GM06990 (cell line): ENCODE data around the gene AK9.

Experiments used
- DNase-seq: peaks from one replicate; pipeline ENCODE4 v3.0.0-alpha.2; 2011; ENCODE audit not compliant: insufficient read length; ENCODE audit errors: extremely low read depth
- H3K27me3 ChIP-seq: replicated peaks from 2 replicates; pipeline ENCODE4 v1.6.0; 2011; ENCODE audit warnings: low read length; ENCODE audit not compliant: control insufficient read depth, insufficient read depth
- H3K36me3 ChIP-seq: 2 replicates; pipeline ENCODE4 v1.5.1; 2011; ENCODE audit warnings: low read length; ENCODE audit not compliant: control insufficient read depth, insufficient read depth
- H3K4me3 ChIP-seq: replicated peaks from 2 replicates; pipeline ENCODE4 v1.5.1; 2011; ENCODE audit warnings: low read depth, mild to moderate bottlenecking, control low read depth, low read length
- TF ChIP-seq, protein P1 (sequence below): IDR thresholded peaks from 2 replicates; pipeline ENCODE4 v1.5.1; 2011; ENCODE audit warnings: low read length, control low read depth, mild to moderate bottlenecking, inconsistent platforms; ENCODE audit not compliant: insufficient read depth, poor library complexity, severe bottlenecking

Gene AK9

GRCh38 chr6:109515781-109516409, 175.1 kb downstream of the AK9 start:
- TF ChIP-seq, protein P1, sequence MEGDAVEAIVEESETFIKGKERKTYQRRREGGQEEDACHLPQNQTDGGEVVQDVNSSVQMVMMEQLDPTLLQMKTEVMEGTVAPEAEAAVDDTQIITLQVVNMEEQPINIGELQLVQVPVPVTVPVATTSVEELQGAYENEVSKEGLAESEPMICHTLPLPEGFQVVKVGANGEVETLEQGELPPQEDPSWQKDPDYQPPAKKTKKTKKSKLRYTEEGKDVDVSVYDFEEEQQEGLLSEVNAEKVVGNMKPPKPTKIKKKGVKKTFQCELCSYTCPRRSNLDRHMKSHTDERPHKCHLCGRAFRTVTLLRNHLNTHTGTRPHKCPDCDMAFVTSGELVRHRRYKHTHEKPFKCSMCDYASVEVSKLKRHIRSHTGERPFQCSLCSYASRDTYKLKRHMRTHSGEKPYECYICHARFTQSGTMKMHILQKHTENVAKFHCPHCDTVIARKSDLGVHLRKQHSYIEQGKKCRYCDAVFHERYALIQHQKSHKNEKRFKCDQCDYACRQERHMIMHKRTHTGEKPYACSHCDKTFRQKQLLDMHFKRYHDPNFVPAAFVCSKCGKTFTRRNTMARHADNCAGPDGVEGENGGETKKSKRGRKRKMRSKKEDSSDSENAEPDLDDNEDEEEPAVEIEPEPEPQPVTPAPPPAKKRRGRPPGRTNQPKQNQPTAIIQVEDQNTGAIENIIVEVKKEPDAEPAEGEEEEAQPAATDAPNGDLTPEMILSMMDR: no peak
- Histone ChIP-seq H3K4me3 (no peak overlapping the region), H3K36me3 (no peaks in the 10 kb centered on the region), H3K27me3 (no peaks in the 10 kb centered on the region)
- no peak for DNase-seq

- Histone ChIP-seq H3K4me3 (no peak overlapping the region), H3K27me3 (no peaks in the 10 kb centered on the region), H3K36me3 (no peaks in the 10 kb centered on the region)
- TF ChIP-seq, protein P1: no peak
- DNase-seq: no peak
Measured at GRCh38 chr6:109514946-109515345, 176.1 kb downstream of the AK9 start.

DNA sequence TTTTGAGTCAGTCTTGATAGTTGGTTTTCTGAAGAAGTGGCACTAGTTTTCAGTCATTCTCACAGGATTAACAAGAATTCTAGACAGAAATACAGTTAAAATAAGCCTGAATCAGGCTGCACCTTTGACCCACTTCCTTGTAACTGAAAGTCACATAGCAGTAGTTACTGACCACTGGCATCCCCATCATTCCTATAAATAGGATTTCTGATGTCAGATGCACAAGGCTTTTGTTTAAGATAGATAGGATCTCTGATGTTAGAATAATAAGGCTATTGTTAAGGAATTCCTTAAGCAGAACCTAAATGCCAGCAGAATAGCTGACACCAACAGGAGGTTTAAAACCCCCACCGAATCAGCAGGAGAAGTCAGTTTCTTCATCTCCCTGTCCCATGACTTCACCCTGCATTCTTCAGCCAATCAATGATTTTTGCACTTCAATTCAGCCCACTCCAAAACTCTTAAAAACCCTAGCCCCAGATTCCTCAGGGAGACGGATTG, 177.4 kb downstream of the AK9 start:
- TF ChIP-seq, protein P1: no peak
- no peaks in the 10 kb centered on the region; the same call in 1 of the 2 replicates for H3K27me3 ChIP-seq
- no peaks in the 10 kb centered on the region for H3K36me3 ChIP-seq
- no peak for DNase-seq
- no peak overlapping the region for H3K4me3 ChIP-seq

GRCh38 chr6:109512271-109512817, 178.7 kb downstream of the AK9 start:
- H3K36me3 ChIP-seq: no peaks in the 10 kb centered on the region
- TF ChIP-seq, protein P1: no peak
- H3K27me3 ChIP-seq: no peaks in the 10 kb centered on the region; the same call in 1 of the 2 replicates
- no peak for DNase-seq
- no peak overlapping the region for H3K4me3 ChIP-seq

DNA sequence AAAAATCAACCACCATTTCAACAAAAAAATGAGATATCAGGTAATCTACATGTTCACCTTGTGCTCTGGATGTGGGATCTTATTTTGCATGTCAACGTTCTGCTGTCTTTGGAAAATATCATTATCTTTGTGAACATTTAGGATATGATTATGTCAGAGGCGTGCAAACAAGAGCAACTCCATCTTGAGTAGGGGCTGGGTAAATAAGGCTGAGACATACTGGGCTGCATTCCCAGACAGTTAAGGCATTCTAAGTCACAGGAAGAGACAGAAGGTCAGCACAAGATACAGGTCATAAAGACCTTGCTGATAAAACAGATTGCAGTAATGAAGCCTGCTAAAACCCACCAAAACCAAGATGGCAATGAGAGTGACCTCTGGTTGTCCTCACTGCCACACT, 179.2 kb downstream of the AK9 start:
- no peaks in the 10 kb centered on the region; the same call in 1 of the 2 replicates for H3K27me3 ChIP-seq
- H3K36me3 ChIP-seq: no peaks in the 10 kb centered on the region
- DNase-seq: no peak
- TF ChIP-seq, protein P1: no peak
- no peak overlapping the region for H3K4me3 ChIP-seq
